Mucosa of stomach (tissue), 1 donor: ENCODE results near the gene SLC26A11.

Experiments used
- H3K27me3 ChIP-seq: one replicate; pipeline ENCODE4 v1.7.0; 2013; ENCODE audit warnings: mild to moderate bottlenecking, low read length; ENCODE audit not compliant: control insufficient read depth, insufficient read depth
- H3K36me3 ChIP-seq: one replicate; pipeline ENCODE4 v1.7.0; 2013; ENCODE audit warnings: low read length; ENCODE audit not compliant: control insufficient read depth, insufficient read depth
- H3K4me1 ChIP-seq: one replicate; pipeline ENCODE4 v1.7.0; 2013; ENCODE audit warnings: mild to moderate bottlenecking, low read length; ENCODE audit not compliant: control insufficient read depth, insufficient read depth
- H3K4me3 ChIP-seq: one replicate; pipeline ENCODE4 v1.7.0; 2013; ENCODE audit warnings: low read length
- H3K9ac ChIP-seq: one replicate; pipeline ENCODE4 v1.7.0; 2013; ENCODE audit warnings: mild to moderate bottlenecking, low read length, moderate library complexity
- H3K9me3 ChIP-seq: one replicate; pipeline ENCODE4 v1.7.0; 2013; ENCODE audit warnings: mild to moderate bottlenecking, low read length, moderate library complexity; ENCODE audit not compliant: control insufficient read depth
- donor health status: Pancreatic carcinoma.

Gene SLC26A11

GRCh38 chr17:80223142-80223815, 3.1 kb downstream of the SLC26A11 start:
- no peak overlapping the region for H3K9ac ChIP-seq
- H3K4me1 ChIP-seq = peaks cover 16% of the 10 kb centered on the region
- H3K9me3 ChIP-seq = no peaks in the 10 kb centered on the region
- H3K4me3 ChIP-seq = no peak overlapping the region
- H3K27me3 ChIP-seq = no peaks in the 10 kb centered on the region
- no peaks in the 10 kb centered on the region for H3K36me3 ChIP-seq

GRCh38 chr17:80223838-80224497, 3.7 kb downstream of the SLC26A11 start:
- no peaks in the 10 kb centered on the region for H3K9me3 ChIP-seq
- H3K9ac ChIP-seq = no peak overlapping the region
- no peak overlapping the region for H3K4me3 ChIP-seq
- H3K27me3 ChIP-seq = no peaks in the 10 kb centered on the region
- H3K4me1 ChIP-seq = peaks cover 9% of the 10 kb centered on the region
- no peaks in the 10 kb centered on the region for H3K36me3 ChIP-seq

- no peaks in the 10 kb centered on the region for H3K36me3 ChIP-seq
- H3K9me3 ChIP-seq = no peaks in the 10 kb centered on the region
- no peak overlapping the region for H3K4me3 ChIP-seq
- H3K27me3 ChIP-seq = no peaks in the 10 kb centered on the region
- H3K4me1 ChIP-seq = peaks cover 2% of the 10 kb centered on the region
- H3K9ac ChIP-seq = no peak overlapping the region
These were observed 4.5 kb downstream of the SLC26A11 start for GRCh38 chr17:80224683-80225082.

GRCh38 chr17:80225230-80225629, 5.0 kb downstream of the SLC26A11 start:
- Histone ChIP-seq H3K36me3 (no peaks in the 10 kb centered on the region), H3K4me1 (no peaks in the 10 kb centered on the region), H3K9me3 (no peaks in the 10 kb centered on the region), H3K4me3 (no peak overlapping the region), H3K9ac (no peak overlapping the region), H3K27me3 (no peaks in the 10 kb centered on the region)

GRCh38 chr17:80227156-80227555, 6.9 kb downstream of the SLC26A11 start:
- Histone ChIP-seq H3K9me3 (peaks cover 2% of the 10 kb centered on the region), H3K4me3 (no peak overlapping the region), H3K27me3 (no peaks in the 10 kb centered on the region), H3K9ac (no peak overlapping the region), H3K4me1 (no peaks in the 10 kb centered on the region), H3K36me3 (no peaks in the 10 kb centered on the region)

- no peak overlapping the region for H3K9ac ChIP-seq
- no peaks in the 10 kb centered on the region for H3K27me3 ChIP-seq
- no peak overlapping the region for H3K4me3 ChIP-seq
- H3K4me1 ChIP-seq = no peaks in the 10 kb centered on the region
- no peaks in the 10 kb centered on the region for H3K36me3 ChIP-seq
- peaks cover 7% of the 10 kb centered on the region for H3K9me3 ChIP-seq
These were observed 7.4 kb downstream of the SLC26A11 start for GRCh38 chr17:80227666-80228065.

- Histone ChIP-seq H3K27me3 (no peaks in the 10 kb centered on the region), H3K36me3 (no peaks in the 10 kb centered on the region), H3K9ac (no peak overlapping the region), H3K4me3 (no peak overlapping the region), H3K9me3 (peaks cover 7% of the 10 kb centered on the region), H3K4me1 (no peaks in the 10 kb centered on the region)
These were observed 8.2 kb downstream of the SLC26A11 start for GRCh38 chr17:80228477-80228876.

GRCh38 chr17:80229011-80229410, 8.8 kb downstream of the SLC26A11 start:
- Histone ChIP-seq H3K27me3 (no peaks in the 10 kb centered on the region), H3K4me1 (no peaks in the 10 kb centered on the region), H3K9ac (no peak overlapping the region), H3K36me3 (no peaks in the 10 kb centered on the region), H3K4me3 (no peak overlapping the region), H3K9me3 (peaks cover 7% of the 10 kb centered on the region)

GRCh38 chr17:80232438-80232837, 12.2 kb downstream of the SLC26A11 start:
- Histone ChIP-seq H3K27me3 (no peaks in the 10 kb centered on the region), H3K4me1 (no peaks in the 10 kb centered on the region), H3K9ac (no peak overlapping the region), H3K36me3 (no peaks in the 10 kb centered on the region), H3K9me3 (peaks cover 7% of the 10 kb centered on the region), H3K4me3 (no peak overlapping the region)

GRCh38 chr17:80233202-80233601, 13.0 kb downstream of the SLC26A11 start:
- no peaks in the 10 kb centered on the region for H3K36me3 ChIP-seq
- H3K9ac ChIP-seq = no peak overlapping the region
- H3K4me1 ChIP-seq = no peaks in the 10 kb centered on the region
- peaks cover 7% of the 10 kb centered on the region for H3K9me3 ChIP-seq
- H3K4me3 ChIP-seq = no peak overlapping the region
- H3K27me3 ChIP-seq = no peaks in the 10 kb centered on the region

GRCh38 chr17:80236911-80237310, 16.7 kb downstream of the SLC26A11 start:
- Histone ChIP-seq H3K27me3 (no peaks in the 10 kb centered on the region), H3K9me3 (peaks cover 7% of the 10 kb centered on the region), H3K4me1 (no peaks in the 10 kb centered on the region), H3K4me3 (no peak overlapping the region), H3K36me3 (no peaks in the 10 kb centered on the region), H3K9ac (no peak overlapping the region)

- H3K27me3 ChIP-seq = no peaks in the 10 kb centered on the region
- H3K9me3 ChIP-seq = peaks cover 3% of the 10 kb centered on the region
- H3K4me3 ChIP-seq = no peak overlapping the region
- H3K36me3 ChIP-seq = no peaks in the 10 kb centered on the region
- H3K4me1 ChIP-seq = no peaks in the 10 kb centered on the region
- no peak overlapping the region for H3K9ac ChIP-seq
These were observed 17.2 kb downstream of the SLC26A11 start for GRCh38 chr17:80237386-80237785.
